NCI-H82 treated with DMSO at 0.1 percent for 48 hours (cell line): ENCODE results near the gene SHISAL1.

ENCODE experiments used
- DNase-seq: peaks from one replicate; lab custom pipeline; 2025; ENCODE audit not compliant: unreplicated experiment; lab: John Stamatoyannopoulos, UW

Gene SHISAL1

GRCh38 chr22:44280665-44281188 lies 32.0 kb downstream of the SHISAL1 start:
- no peak for DNase-seq

GRCh38 chr22:44279069-44279360 lies 33.7 kb downstream of the SHISAL1 start:
- DNase-seq = no peak

GRCh38 chr22:44278243-44279068 lies 34.3 kb downstream of the SHISAL1 start:
- DNase-seq = no peak

- no peak for DNase-seq
These were observed 35.2 kb downstream of the SHISAL1 start for GRCh38 chr22:44277386-44278135.

GRCh38 chr22:44276706-44277356 lies 35.9 kb downstream of the SHISAL1 start:
- DNase-seq = no peak

GRCh38 chr22:44276041-44276440 lies 36.7 kb downstream of the SHISAL1 start:
- no peak for DNase-seq

GRCh38 chr22:44275631-44275995 lies 37.1 kb downstream of the SHISAL1 start:
- DNase-seq = no peak

GRCh38 chr22:44274918-44275630 lies 37.7 kb downstream of the SHISAL1 start:
- no peak for DNase-seq

- no peak for DNase-seq
These were observed 39.6 kb downstream of the SHISAL1 start for GRCh38 chr22:44273175-44273574.

GRCh38 chr22:44272401-44272771 lies 40.4 kb downstream of the SHISAL1 start:
- no peak for DNase-seq

- no peak for DNase-seq
These were observed 40.9 kb downstream of the SHISAL1 start for GRCh38 chr22:44271732-44272400.

GRCh38 chr22:44271010-44271500 lies 41.7 kb downstream of the SHISAL1 start:
- DNase-seq = no peak

- DNase-seq = no peak
These were observed 42.2 kb downstream of the SHISAL1 start for GRCh38 chr22:44270556-44270880.

- DNase-seq = no peak
These were observed 42.8 kb downstream of the SHISAL1 start for GRCh38 chr22:44269757-44270555.

GRCh38 chr22:44269117-44269498 lies 43.6 kb downstream of the SHISAL1 start:
- DNase-seq = no peak

GRCh38 chr22:44268431-44269116 lies 44.2 kb downstream of the SHISAL1 start:
- no peak for DNase-seq

GRCh38 chr22:44267856-44268255 lies 44.9 kb downstream of the SHISAL1 start:
- DNase-seq = no peak

GRCh38 chr22:44266796-44267760 lies 45.7 kb downstream of the SHISAL1 start:
- DNase-seq = no peak
